H9 (cell line): Measurements from ENCODE around the gene SNX25. TPM values are rescaled to one million over a fixed set of nuclear protein-coding genes. Genes with fewer than 3 reads are reported as not detected.
"Not testable (repeated sequence)": the region's sequence is repeated elsewhere in the genome, so short reads cannot be mapped to it uniquely, and the experiment has no call there.

Source experiments
- DNase-seq: peaks from one replicate; pipeline ENCODE4 v3.0.0-alpha.2; 2017
- H2AFZ ChIP-seq: one replicate; pipeline ENCODE4 v1.6.1; 2013; ENCODE audit warnings: mild to moderate bottlenecking, low read length, control low read depth, moderate library complexity
- H2AK5ac ChIP-seq: 2 replicates; pipeline ENCODE4 v1.6.1; 2013; ENCODE audit warnings: low read length, control low read depth, mixed read lengths; ENCODE audit not compliant: insufficient read length
- H2BK120ac ChIP-seq: one replicate; pipeline ENCODE4 v1.6.1; 2013; ENCODE audit warnings: low read depth, mild to moderate bottlenecking, low read length, control low read depth, inconsistent platforms; ENCODE audit not compliant: poor library complexity, severe bottlenecking
- H2BK12ac ChIP-seq: 2 replicates; pipeline ENCODE4 v1.6.1; 2013; ENCODE audit warnings: low read length, control low read depth, mixed read lengths, low read depth; ENCODE audit not compliant: insufficient read length
- H2BK15ac ChIP-seq: 2 replicates; pipeline ENCODE4 v1.6.1; 2013; ENCODE audit warnings: low read depth, low read length, control low read depth
- H2BK20ac ChIP-seq: one replicate; pipeline ENCODE4 v1.6.1; 2013; ENCODE audit warnings: low read depth, mild to moderate bottlenecking, low read length, control low read depth, inconsistent platforms; ENCODE audit not compliant: poor library complexity, severe bottlenecking
- H2BK5ac ChIP-seq: 2 replicates; pipeline ENCODE4 v1.6.1; 2013; ENCODE audit warnings: low read length, control low read depth, mixed read lengths; ENCODE audit not compliant: insufficient read length
- H3K14ac ChIP-seq: 2 replicates; pipeline ENCODE4 v1.6.1; 2013; ENCODE audit warnings: low read length, control low read depth; ENCODE audit not compliant: insufficient read depth
- H3K18ac ChIP-seq: 2 replicates; pipeline ENCODE4 v1.6.1; 2013; ENCODE audit warnings: low read depth, mild to moderate bottlenecking, mixed read lengths, low read length, control low read depth; ENCODE audit not compliant: insufficient read length
- H3K23ac ChIP-seq: 2 replicates; pipeline ENCODE4 v1.6.1; 2013; ENCODE audit warnings: low read length, control low read depth, mixed read lengths, low read depth; ENCODE audit not compliant: insufficient read length
- H3K23me2 ChIP-seq: 2 replicates; pipeline ENCODE4 v1.6.1; 2013; ENCODE audit warnings: low read depth, mild to moderate bottlenecking, mixed read lengths, low read length, control low read depth; ENCODE audit not compliant: insufficient read length, poor library complexity, severe bottlenecking
- H3K27ac ChIP-seq: 2 replicates; pipeline ENCODE4 v1.5.1; 2013; ENCODE audit warnings: low read length, control low read depth, mixed read lengths, low read depth; ENCODE audit not compliant: insufficient read length
- H3K27me3 ChIP-seq: 2 replicates; pipeline ENCODE4 v1.6.1; 2013; ENCODE audit warnings: low read length, control low read depth, inconsistent platforms; ENCODE audit not compliant: insufficient read depth
- H3K4ac ChIP-seq: 2 replicates; pipeline ENCODE4 v1.6.1; 2013; ENCODE audit warnings: low read depth, mild to moderate bottlenecking, control low read depth, inconsistent platforms, low read length, moderate library complexity
- H3K4me1 ChIP-seq: 2 replicates; pipeline ENCODE4 v1.6.1; 2013; ENCODE audit warnings: low read length, control low read depth, inconsistent platforms; ENCODE audit not compliant: insufficient read depth
- H3K4me2 ChIP-seq: 2 replicates; pipeline ENCODE4 v1.6.1; 2013; ENCODE audit warnings: low read length, control low read depth, mixed read lengths; ENCODE audit not compliant: insufficient read length, insufficient read depth
- H3K56ac ChIP-seq: 2 replicates; pipeline ENCODE4 v1.6.1; 2013; ENCODE audit warnings: low read depth, mild to moderate bottlenecking, mixed read lengths, low read length, control low read depth; ENCODE audit not compliant: insufficient read length
- H3K79me1 ChIP-seq: 2 replicates; pipeline ENCODE4 v1.6.1; 2013; ENCODE audit warnings: low read depth, mild to moderate bottlenecking, moderate library complexity, low read length, control low read depth, inconsistent platforms; ENCODE audit not compliant: insufficient read depth, poor library complexity, severe bottlenecking
- H3K79me2 ChIP-seq: 2 replicates; pipeline ENCODE4 v1.6.1; 2013; ENCODE audit warnings: low read length, control low read depth, inconsistent platforms; ENCODE audit not compliant: insufficient read depth
- H3K9ac ChIP-seq: 2 replicates; pipeline ENCODE4 v1.6.1; 2013; ENCODE audit warnings: low read length, control low read depth, mixed read lengths; ENCODE audit not compliant: insufficient read length; ENCODE audit errors: extremely low read depth
- H3K9me3 ChIP-seq: one replicate; pipeline ENCODE4 v1.6.1; 2013; ENCODE audit warnings: low read depth, low read length, inconsistent platforms; ENCODE audit not compliant: control insufficient read depth
- H3T11ph ChIP-seq: one replicate; pipeline ENCODE4 v1.6.1; 2013; ENCODE audit warnings: mild to moderate bottlenecking, low read length, control low read depth, inconsistent platforms
- H4K20me1 ChIP-seq: one replicate; pipeline ENCODE4 v1.6.1; 2013; ENCODE audit not compliant: control insufficient read depth, insufficient read length, insufficient read depth
- H4K5ac ChIP-seq: 2 replicates; pipeline ENCODE4 v1.6.1; 2013; ENCODE audit warnings: low read depth, mild to moderate bottlenecking, mixed read lengths, low read length, control low read depth; ENCODE audit not compliant: insufficient read length
- H4K8ac ChIP-seq: replicated peaks from 2 replicates; pipeline ENCODE4 v1.6.1; 2013; ENCODE audit warnings: low read length, control low read depth, mixed read lengths, low read depth; ENCODE audit not compliant: insufficient read length
- H4K91ac ChIP-seq: 2 replicates; pipeline ENCODE4 v1.6.1; 2013; ENCODE audit warnings: low read depth, mild to moderate bottlenecking, moderate library complexity, mixed read lengths, low read length, control low read depth; ENCODE audit not compliant: insufficient read length
- H3K27ac Mint-ChIP-seq, 3 experiments: 2 replicates in 2 of 3; 3 replicates in 1 of 3; pipeline ENCODE4 v1.8.0; 2020 to 2021; ENCODE audit warnings: mixed read lengths in 3 of 3, mild to moderate bottlenecking in 1 of 3, moderate library complexity in 1 of 3
- H3K27me3 Mint-ChIP-seq: 2 replicates; pipeline ENCODE4 v1.8.0; 2021; ENCODE audit warnings: low read depth, mild to moderate bottlenecking, moderate library complexity, mixed read lengths
- H3K36me3 Mint-ChIP-seq, 3 experiments: 2 replicates in 2 of 3; 3 replicates in 1 of 3; pipeline ENCODE4 v1.8.0; 2020 to 2021; ENCODE audit warnings: low read depth in 3 of 3, mixed read lengths in 3 of 3; ENCODE audit not compliant: insufficient read depth in 1 of 3
- H3K4me1 Mint-ChIP-seq, 2 experiments: 2 replicates each; pipeline ENCODE4 v1.8.0; 2020; ENCODE audit warnings: mixed read lengths in 2 of 2
- H3K4me3 Mint-ChIP-seq, 2 experiments: 2 replicates in 1 of 2; 3 replicates in 1 of 2; pipeline ENCODE4 v1.8.0; 2020 to 2021; ENCODE audit warnings: mild to moderate bottlenecking in 2 of 2, mixed read lengths in 2 of 2, moderate library complexity in 1 of 2
- H3K9me3 Mint-ChIP-seq, 2 experiments: 2 replicates in 1 of 2; 3 replicates in 1 of 2; pipeline ENCODE4 v1.8.0; 2020; ENCODE audit warnings: mild to moderate bottlenecking in 2 of 2, mixed read lengths in 2 of 2, moderate library complexity in 1 of 2
- WGBS: extraction: QIAGEN DNeasy Blood & Tissue Kit; methylation state at CpG from one replicate; pipeline ENCODE4 v1.1.7; 2013; ENCODE audit warnings: missing lambda C conversion rate, low lambda C conversion rate, mixed read lengths; ENCODE audit not compliant: insufficient read length; ENCODE audit errors: extremely low coverage; 5-methylcytosine and 5-hydroxymethylcytosine counted together
- total RNA-seq: library from RNA; stranded (reverse); gene quantifications from 2 replicates; pipeline ENCODE4 v1.2.1, GENCODE V29; 2021

SNX25 gene
- total RNA-seq, 1 experiment from 2014 or later = 28.2 TPM

GRCh38 chr4:185325721-185326120 lies 116.3 kb downstream of the SNX25 start:
- H2BK15ac ChIP-seq, H4K8ac ChIP-seq, H3K79me2 ChIP-seq, H3K27ac ChIP-seq, H3K27me3 ChIP-seq, H3K23ac ChIP-seq, H3K14ac ChIP-seq, H3K79me1 ChIP-seq, H2AK5ac ChIP-seq, H4K91ac ChIP-seq, H2AFZ ChIP-seq, H2BK12ac ChIP-seq, H3K23me2 ChIP-seq, H3K4me1 ChIP-seq, H3K56ac ChIP-seq, H2BK5ac ChIP-seq, H2BK20ac ChIP-seq, DNase-seq, H3T11ph ChIP-seq, H3K27ac Mint-ChIP-seq, H4K20me1 ChIP-seq, H3K9ac ChIP-seq, H3K4ac ChIP-seq, H3K18ac ChIP-seq, H4K5ac ChIP-seq, H3K27me3 Mint-ChIP-seq, H2BK120ac ChIP-seq, H3K4me3 Mint-ChIP-seq, H3K4me1 Mint-ChIP-seq, H3K4me2 ChIP-seq: not testable (repeated sequence)
- peaks cover 31% of the 10 kb centered on the region for H3K9me3 ChIP-seq
- Mint-ChIP-seq H3K9me3 (peaks cover 37 to 38% of the 10 kb centered on the region in 2 experiments), H3K36me3 (peaks cover 49 to 78% (median 68%) of the 10 kb centered on the region in 3 experiments)
- whole genome bisulfite sequencing = no CpG with 5 or more reads among the region's 1 CpG
